DND-41 (cell line): Measurements from ENCODE around the gene SARM1.

Experiments
- CTCF ChIP-seq: IDR thresholded peaks from 2 replicates; pipeline ENCODE4 v1.5.1; 2012; ENCODE audit warnings: borderline replicate concordance, low read length, moderate library complexity, mild to moderate bottlenecking; ENCODE audit not compliant: poor library complexity, severe bottlenecking; ENCODE audit errors: extremely low read depth
- EZH2 ChIP-seq: IDR thresholded peaks from 3 replicates; pipeline ENCODE4 v1.6.1; 2012; ENCODE audit warnings: borderline replicate concordance, low read depth, mild to moderate bottlenecking, moderate library complexity, low read length, inconsistent platforms; ENCODE audit not compliant: severe bottlenecking

- no peak for TF ChIP-seq EZH2
- TF ChIP-seq CTCF = no peak
Observed at GRCh38 chr17:28344011-28344410, 27.5 kb upstream of the SARM1 start.
